HG03280 (cell line): ENCODE data around the gene DOP1B.
A peak's percentile ranks its signal among the peaks of the same experiment; 100 is the strongest.
"Not testable (repeated sequence)": the region's sequence is repeated elsewhere in the genome, so short reads cannot be mapped to it uniquely, and the experiment has no call there.

Experiments
- ATAC-seq: cut with Tn5 transposase; IDR thresholded peaks from one replicate; pipeline ENCODE4 v1.9.1; 2021; ENCODE audit warnings: mild to moderate bottlenecking, moderate library complexity; ENCODE audit not compliant: unreplicated experiment

Gene DOP1B

DNA sequence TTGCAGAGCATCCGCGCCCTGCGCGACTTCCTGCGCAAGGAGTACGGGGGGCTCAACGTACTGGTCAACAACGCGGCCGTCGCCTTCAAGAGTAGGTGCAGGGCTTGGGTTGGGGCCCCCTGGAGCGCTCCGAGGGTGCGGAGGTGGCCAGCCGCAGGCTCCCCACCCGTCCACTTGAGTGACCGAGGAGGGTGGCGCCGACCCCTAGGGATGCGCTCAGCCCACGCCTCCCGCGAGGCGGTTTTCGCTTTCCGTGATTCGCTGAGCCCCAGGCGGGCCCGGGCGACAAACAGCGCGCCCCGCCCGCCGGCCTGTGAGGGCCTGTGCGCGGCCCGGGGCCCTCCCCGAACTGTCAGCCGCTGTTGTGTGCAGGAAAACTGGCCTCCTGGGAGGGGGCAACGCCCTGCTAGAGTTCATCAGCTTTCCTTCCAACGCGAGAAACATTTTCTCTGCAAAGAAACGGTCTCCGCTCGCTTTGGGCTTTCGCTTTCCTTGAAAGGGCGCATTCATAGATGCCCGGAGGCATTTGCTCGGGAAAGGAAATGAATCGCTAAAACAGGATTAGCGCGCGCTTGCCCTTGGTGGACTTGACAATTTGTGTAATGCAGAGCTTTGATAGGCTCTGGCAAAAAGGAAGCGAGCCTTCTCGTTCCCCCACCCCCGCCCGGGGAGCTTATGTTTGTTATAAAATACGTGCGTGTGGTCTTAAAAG lies 21.1 kb upstream of the DOP1B start:
- no peak for ATAC-seq

DNA sequence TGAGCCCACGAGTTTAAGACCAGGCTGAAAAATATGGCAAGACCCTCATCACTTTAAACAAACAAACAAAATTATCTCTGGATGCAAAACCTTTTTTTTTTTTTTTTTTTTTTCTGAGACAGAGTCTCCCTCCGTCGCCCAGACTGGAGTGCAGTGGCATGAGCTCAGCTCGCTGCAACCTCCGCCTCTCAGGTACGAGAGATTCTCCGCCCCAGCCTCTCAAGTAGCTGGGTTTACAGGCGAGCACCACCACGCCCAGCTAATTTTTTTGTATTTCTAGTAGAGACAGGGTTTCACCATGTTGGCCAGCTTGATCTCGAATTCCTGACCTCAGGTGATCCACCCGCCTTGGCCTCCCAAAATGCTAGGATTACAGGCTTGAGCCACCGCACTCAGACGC lies 16.8 kb upstream of the DOP1B start:
- not testable (repeated sequence) for ATAC-seq

DNA sequence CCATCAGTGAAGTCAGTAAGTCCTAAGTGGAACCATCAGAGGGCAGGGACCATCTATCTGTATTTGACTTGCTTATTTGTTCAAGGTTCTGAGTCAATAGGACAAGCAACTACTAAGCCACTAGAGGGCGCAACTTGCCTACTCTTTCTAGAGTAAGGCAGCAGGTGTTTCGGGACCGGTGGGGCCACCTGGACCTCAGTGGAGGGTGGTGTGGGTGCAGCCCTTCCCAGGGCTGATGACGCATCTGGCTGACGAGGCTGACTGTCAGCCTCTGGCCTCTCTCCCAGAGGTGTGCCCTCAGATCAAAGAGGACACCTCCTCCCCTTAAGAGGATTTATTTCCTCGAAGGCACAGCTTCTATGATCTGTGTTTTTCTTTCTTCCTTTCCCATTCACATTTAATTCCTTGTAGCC lies 15.1 kb upstream of the DOP1B start:
- peak; percentile 89 for ATAC-seq

DNA sequence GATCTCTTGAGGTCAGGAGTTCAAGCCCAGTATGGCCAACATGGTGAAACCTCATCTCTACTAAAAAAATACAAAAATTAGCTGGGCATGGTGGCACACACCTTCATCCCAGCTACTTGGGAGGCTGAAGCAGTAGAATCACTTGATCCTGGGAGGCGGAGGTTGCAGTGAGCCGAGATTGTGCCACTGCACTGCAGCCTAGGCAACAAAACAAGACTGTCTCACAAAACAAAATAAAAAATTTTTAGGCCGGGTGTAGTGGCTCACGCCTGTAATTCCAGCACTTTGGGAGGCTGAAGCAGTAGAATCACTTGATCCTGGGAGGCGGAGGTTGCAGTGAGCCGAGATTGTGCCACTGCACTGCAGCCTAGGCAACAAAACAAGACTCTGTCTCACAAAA lies 12.4 kb upstream of the DOP1B start:
- ATAC-seq = not testable (repeated sequence)

DNA sequence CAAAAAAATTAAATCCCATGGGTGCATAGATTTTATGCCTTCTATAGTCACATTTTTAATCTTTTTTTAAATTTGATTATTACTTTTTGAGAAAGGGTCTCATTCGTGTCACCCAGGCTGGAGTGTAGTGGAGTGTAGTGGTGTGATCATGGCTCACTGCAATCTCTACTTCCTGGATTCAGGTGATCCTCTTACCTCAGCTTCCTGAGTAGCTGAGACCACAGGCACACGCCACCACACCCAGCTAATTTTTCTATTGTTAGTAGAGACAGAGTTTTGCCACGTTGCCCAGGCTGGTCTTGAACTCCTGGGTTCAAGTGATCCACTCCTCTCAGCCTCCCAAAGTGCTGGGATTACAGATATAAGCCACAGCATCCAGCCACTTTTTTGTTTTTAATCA lies 11.4 kb upstream of the DOP1B start:
- no peak for ATAC-seq

DNA sequence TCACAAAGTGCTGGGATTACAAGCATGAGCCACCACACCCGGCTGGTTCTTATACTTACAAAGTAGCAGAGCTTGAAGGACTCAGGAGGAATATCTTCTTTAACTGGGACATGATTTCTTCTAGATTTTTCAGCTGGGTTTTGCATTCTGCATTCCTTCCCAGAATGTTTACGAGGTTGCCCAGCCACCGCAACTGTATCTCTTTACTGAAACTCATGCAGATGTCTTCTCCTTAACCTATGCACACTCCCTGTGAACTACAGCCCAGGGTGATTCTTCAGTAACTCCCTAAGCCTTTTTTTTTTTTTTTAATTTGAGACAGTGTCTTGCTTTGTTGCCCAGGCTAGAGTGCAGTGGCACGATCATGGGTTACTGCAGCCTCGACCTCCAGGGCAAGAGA lies 8.7 kb upstream of the DOP1B start:
- no peak for ATAC-seq

DNA sequence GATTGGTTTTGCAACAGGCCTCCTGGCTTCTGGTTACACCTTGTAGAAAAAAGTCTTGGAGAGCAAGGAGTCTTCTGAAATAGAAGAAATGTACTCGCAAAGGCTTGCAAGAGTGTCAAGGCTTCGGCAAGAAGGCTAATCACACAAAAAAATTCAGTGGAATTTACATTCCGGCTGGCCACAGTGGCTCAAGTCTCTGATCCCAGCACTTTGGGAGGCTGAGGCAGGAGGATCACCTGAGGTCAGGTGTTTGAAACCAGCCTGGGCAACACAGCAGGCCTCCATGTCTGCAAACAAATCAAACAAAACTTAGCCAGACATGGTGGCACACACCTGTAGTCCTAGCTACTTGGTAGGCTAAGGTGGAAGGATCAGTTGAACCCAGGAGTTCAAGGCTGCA lies 7.7 kb upstream of the DOP1B start:
- ATAC-seq = no peak

DNA sequence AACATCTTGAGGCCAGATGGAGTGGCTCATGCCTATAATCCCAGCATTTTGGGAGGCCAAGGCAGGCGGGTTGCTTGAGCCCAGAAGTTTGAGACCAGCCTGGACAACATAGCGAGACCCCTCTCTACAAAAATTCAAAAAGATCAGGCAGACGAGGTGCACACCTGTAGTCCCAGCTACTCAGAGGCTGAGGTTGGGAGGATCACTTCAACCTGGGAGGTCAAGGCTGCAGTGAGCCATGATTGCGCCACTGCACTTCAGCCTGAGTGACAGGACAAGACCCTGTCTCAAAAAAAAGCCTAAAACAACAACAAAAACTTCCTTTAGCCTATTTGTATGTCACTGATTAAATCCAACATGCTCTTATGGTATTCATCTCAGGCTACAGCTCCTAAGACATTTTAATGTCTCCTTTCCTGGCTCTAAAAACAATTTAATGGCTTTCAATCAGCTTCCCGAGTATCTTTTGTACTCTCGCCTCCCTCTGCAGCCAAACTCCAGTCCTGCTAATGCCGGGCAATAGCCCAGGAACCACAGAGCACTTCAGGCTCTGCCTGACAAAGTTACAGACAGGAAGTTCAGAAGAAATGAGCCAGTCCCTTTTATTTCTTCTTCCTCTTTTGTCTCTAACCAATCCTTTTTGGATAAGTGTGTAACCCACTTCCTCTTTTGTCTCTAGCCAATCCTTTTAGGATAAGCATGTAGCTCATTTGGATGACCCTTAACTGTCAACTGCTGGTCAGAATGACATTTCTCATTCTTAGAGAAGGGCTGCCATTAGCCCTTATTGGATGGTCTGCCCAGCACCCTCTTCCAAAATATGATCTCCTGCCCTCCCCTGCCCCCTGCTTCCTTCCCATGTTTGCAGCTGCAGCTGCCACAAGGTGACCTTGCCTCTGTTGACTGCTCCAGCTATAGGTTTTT lies 6.6 kb upstream of the DOP1B start:
- ATAC-seq = no peak

DNA sequence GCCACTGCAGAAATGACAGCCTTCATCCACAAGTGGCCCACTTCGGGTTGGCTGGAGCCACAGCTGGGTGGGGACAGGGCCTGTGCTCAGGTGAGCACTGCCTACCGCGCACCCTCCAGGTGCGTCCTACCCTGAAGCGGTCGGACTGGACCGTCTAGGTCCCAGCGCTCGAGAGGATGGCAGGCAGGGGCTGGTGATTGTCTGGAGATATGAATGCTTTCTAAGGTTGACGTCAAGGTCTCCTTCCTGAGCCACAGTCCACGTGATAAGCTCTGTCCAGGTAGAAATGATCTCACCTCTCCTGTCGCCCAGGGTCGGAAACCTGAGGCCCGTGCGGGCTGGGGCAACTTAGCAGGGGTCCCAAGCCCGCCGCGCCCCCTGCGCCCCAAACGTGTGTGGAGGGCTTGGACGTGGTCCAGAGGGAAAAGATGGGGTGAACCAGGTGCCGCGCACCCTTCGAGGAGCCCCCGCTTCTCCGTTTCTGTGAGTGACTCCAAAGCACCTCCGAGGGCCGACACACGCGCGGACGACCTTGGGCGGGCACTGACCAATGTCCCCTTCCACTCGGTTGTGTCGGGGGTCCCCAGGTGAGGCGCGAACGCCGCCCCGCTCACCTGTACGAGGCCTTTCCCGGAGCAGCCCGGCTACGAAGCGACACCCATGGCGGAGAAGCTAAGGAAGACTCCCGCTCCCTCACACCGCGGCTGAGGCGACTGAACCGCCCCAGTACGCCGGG lies 853 bp upstream of the DOP1B start:
- no peak for ATAC-seq

DNA sequence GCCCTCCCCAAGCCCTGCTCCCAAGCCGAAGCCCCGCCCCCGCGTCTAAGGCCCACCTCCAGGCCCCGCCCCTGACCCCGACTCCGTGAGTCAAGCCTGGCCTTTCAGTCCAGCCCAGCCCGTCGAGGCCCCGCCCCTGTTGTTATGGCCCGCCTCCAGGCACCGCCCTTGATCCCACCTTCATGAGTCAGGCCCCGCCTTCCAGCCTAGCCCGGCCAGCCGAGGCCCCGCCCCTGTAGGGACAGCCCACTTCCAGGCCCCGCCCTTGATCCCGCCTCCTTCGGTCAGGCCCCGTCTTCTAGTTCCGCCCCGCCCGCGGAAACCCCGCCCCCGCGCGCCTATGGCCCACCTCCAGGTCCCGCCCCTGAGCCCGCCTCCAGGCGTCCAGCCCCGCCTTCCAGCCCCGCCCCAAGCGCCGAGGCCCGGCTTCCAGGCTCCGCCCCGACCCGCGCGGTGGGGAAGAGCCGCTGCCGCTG lies 247 bp upstream of the DOP1B start:
- peak; percentile 91 for ATAC-seq

DNA sequence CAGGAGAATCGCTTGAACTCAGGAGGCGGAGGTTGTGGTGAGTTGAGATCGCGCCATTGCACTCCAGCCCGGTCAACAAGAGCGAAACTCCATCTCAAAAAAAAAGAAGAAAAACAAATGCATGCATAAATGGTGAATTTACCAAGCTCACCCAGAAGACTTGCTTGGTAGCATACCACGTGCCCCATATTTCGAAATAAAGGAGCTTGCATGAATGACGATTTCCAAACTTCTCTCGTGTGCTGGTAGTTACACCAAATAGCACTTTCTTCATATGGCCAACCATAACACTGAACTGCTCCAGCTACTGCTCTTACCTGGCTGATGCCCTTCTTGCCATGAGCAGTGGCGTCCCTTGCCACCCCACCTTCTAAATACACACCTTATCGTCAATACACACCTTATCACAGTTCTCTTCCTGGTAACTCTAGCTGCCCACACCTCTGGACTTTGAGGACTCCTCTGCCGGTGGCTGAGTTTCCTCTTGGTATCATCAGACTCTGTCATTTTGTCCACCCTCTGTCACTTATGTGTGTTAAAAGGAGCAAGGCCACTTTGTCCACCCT lies 2.8 kb downstream of the DOP1B start:
- no peak for ATAC-seq

DNA sequence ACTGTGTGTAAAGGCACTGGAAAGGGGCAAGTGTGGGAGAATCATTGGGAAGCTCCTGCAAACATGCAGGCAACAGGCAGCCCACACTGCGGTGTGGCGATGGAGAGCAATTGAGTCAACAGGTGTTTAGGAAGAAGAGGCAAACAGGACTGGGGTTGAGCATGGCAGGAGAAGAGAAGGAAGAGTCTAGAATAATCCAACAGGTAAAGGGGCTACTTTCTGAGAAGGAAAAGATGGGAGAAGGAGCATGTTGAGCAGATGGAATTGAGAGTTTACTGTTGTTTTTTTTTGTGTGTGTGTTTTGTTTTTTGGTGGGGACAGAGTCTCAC lies 4.2 kb downstream of the DOP1B start:
- ATAC-seq = no peak

DNA sequence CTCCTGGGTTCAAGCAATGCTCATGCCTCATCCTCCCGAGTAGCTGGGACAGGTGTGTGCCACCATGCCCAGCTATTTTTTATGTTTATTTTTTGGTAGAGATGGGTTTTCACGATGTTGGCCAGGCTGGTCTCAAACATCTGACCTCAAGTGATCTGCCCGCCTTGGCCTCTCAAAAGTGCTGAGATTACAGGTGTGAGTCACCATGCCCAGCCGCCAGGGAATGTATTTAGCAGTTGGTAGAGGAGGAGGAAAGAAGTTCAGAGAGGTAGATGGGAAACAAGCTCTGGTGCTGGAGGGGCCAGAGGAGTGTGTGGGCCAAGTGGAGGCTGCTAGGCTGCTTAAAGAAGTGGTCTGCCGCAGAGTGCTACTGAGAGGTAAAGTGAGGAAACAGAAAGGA lies 6.0 kb downstream of the DOP1B start:
- ATAC-seq = no peak

DNA sequence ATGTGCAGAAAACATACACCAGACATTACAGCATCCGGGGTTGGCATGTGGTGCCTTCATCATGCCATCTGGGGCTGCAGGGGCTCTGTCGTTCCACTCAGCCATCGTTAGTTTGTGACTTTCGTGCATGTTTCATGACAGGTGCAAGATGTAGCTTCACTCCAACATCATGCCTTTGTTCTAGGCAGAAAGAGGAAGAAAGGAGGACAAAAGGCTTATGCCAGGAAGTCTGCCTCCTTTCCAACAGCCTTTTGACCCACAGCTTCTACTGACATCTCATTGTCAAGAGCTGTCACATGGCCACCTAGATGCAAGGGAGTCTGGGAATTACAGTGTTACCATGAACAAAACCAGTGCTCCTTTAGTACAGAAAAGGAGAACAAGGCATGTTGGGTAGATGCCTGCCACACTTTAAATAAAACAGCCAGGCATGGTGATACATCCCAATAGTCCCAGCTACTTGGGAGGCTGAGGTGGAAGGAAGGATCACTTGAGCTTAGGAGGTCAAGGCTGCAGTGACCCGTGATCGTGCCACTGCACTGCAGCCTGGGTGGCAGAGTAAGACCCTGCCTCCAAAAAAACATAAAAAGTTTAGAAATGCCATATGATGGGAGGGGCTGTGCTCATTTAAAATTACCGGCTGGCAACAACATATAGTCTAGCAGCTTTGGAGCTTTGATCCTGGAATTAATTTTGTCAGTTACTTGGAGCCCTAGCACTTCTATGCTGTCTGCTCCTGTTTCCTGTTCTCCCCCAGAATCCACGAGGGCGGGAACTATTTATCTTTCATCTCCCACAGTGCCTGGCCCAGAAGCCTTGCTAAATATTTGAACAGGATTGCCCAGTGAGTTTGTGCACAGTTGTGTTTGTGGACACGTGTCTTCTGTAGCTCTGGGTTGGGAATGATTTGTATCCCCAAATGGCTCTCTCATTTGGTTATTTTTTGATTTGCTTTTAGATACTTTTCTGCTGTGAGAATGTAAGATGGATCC lies 7.4 kb downstream of the DOP1B start:
- no peak for ATAC-seq

DNA sequence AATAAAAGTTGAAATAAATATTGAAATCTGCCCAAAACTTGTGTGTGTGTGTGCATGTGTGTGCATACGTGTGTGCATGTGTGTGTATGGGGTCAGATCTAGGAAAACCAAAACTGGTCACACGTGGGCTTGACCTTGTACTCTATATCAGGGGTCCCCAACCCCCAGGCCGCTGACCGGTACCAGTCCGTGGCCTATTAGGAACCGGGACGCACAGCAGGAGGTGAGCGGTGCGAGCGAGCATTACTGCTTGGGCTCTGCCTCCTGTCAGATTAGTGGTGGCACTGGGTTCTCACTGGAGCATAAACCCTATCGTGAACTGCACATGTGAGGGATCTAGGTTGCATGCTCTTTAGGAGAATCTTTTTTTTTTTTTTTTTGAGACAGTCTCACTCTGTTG lies 8.7 kb downstream of the DOP1B start:
- no peak for ATAC-seq

DNA sequence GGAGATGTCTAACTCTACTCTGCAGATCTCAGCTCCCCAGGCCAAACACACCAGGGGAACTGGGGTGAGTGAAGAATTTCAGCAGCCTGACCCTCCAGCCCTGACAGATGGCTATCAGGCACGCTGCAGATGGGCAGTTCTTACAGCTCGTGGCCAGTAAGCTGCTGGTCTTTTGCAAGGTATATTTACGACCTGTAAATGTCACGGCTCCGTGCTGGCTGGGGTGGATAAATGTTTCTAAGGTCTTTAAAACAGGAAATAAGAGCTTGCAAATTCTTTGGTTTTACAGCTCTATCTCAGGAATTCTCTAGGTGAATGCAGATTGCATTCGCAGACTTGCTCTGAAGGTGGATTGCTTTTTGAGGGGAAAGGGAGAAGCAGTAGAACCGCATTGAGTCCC lies 10.1 kb downstream of the DOP1B start:
- ATAC-seq = no peak

DNA sequence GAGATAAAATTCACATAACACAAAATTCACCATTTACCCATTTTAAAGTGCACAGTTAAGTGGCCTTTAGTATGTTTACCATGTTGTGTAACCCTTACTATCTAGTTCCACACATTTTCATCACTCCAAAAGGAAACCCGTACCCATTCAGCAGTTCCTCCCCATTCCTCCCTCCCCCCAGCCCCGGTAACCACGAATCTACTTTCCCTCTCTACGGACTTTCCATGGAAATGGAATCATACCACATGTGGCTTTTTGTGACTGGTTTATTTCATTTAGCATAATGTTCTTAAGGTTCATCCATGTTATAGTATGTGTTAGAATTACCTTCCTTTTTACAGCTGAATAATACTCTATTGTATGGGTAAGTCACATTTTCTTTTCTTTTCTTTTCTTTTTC lies 10.9 kb downstream of the DOP1B start:
- ATAC-seq = no peak

DNA sequence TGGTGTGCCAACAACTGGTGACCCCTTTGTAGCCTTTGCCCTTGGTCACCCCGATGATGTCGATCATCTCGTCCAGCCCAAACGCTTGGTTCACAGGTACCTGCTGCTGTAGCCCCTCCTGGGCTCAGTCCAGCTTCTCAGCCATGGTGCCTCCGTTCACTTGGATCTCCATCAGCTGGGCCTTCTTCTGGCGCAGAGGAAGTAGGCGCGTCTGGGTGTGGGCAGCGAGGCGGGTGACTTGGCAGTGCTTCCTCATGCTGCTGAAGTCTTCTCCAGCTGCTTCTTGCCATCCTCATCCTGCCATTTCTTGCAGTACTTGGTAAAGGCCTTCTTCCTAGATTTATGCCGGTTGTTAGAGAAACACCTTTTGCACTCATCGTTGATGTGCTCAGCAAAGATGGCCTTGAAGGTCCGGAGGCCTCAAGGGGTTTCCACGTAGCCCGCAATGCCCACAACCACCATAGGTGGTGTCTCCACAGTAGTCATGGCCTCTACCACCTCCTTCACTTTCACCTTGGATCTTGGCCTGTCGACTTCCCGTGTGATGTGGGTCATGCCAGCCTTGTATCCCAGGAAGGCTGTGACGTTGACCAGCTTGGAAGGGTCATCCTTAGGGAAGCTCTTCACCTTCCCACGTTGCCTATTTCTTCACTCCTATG lies 13.0 kb downstream of the DOP1B start:
- no peak for ATAC-seq

DNA sequence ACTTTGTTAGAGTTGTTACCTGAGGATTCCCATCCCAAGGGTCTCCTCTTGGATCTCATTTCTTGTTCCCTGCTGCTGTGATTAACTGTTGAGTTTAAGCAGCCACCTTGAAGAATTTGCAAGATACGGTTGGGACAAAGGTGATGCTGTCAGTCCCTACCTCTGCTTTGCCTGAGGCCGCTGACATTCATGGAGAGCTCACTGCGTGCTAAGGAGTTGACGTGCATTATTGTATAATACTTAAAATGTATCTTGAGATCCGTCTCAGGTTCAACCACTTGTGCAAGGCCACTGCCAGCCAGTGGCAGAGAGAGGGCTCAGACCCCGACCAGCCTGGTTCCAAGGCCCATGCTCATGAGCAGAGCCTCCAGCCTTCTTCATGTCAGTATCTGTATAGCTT lies 14.2 kb downstream of the DOP1B start:
- ATAC-seq = no peak

DNA sequence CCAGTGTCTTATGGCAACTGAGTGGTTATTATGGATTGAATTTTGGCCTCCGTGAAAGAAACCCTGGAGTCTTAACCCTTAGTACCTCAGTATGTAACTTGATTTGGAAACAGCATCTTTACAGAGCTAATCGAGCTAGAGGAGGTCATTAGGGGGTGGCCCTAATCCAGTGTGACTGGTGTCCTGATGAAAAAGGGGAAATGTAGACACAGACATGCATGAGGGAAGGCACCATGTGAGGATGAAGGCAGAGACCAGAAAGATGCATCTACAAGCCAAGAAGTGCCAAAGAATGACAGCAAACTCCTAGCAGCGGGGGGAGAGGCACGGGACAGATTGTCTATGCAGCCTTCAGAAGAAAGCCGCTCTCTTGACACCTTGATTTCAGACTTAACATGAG lies 14.7 kb downstream of the DOP1B start:
- ATAC-seq = no peak
